Testis (tissue), 3 donors: ENCODE data around the gene OTUD4. TPM values are rescaled to one million over a fixed set of nuclear protein-coding genes. Genes with fewer than 3 reads are reported as not detected.
A peak's percentile ranks its signal among the peaks of the same experiment; 100 is the strongest.
"Not testable (repeated sequence)": the region's sequence is repeated elsewhere in the genome, so short reads cannot be mapped to it uniquely, and the experiment has no call there.

Source experiments
- DNase-seq: peaks from one replicate; pipeline ENCODE4 v3.0.0-alpha.2; 2019
- H3K27ac ChIP-seq, 2 donors: fragments of 200-600 bp; sonication (generic); one replicate each; pipeline ENCODE4 v1.5.1; 2019
- H3K27me3 ChIP-seq: fragments of 200-600 bp; sonication (generic); one replicate; pipeline ENCODE4 v1.5.1; 2019
- H3K36me3 ChIP-seq: fragments of 200-600 bp; sonication (generic); one replicate; pipeline ENCODE4 v1.5.1; 2017; ENCODE audit warnings: low read depth; ENCODE audit errors: missing control alignments
- H3K4me1 ChIP-seq: fragments of 200-600 bp; sonication (generic); one replicate; pipeline ENCODE4 v1.5.1; 2019
- H3K4me3 ChIP-seq, 2 donors: fragments of 200-600 bp; sonication (generic); one replicate each; pipeline ENCODE4 v1.5.1; 2017 to 2019
- H3K9me3 ChIP-seq: fragments of 200-600 bp; sonication (generic); one replicate; pipeline ENCODE4 v1.5.1; 2017
- POLR2A ChIP-seq: fragments of 450-650 bp; IDR thresholded peaks from one replicate; pipeline ENCODE4 v1.6.1; 2017; ENCODE audit warnings: antibody characterized with exemption, mild to moderate bottlenecking, moderate library complexity
- WGBS, 2 donors: methylation state at CpG; one replicate each; pipeline ENCODE4 v1.1.5; 2018; 5-methylcytosine and 5-hydroxymethylcytosine counted together
- intact Hi-C: fragments of 100-400 bp; cut with DNase I; formaldehyde crosslinking; loops from one replicate; pipeline ENCODE4 v1.15.1; 2023; ENCODE audit warnings: low total_unique reads
- polyA plus RNA-seq: library from polyadenylated mRNA; stranded (reverse); fragments of 350-450 nt; fragmentation: Illumina TruSeq; extraction: RNeasy Lipid Tissue Mini Kit (QIAGEN cat#74804); gene quantifications from one replicate; pipeline ENCODE4 v1.2.3, GENCODE V29; 2014; ENCODE audit warnings: low read depth, low replicate concordance; ENCODE audit not compliant: insufficient read depth
- total RNA-seq, 2 donors: library from RNA; depleted of rRNA; stranded (reverse); fragments of >200 nt; gene quantifications; one replicate each; pipeline ENCODE4 v1.2.3, GENCODE V29; 2016
- TF ChIP-seq, protein P1 (sequence below), 3 experiments: fragments of 450-650 bp in 2 of 3; fragments of 200-600 bp in 1 of 3; sonication (generic) in 1 of 3; IDR thresholded peaks; one replicate each; pipeline ENCODE4 v1.5.1; 2016 to 2019; ENCODE audit warnings: antibody characterized with exemption in 3 of 3, mild to moderate bottlenecking in 2 of 3, moderate library complexity in 1 of 3

Gene OTUD4
- total and polyA plus RNA-seq, 3 donors from 2014 or later = 68.8 to 93.9 (median 90.9) TPM

DNA sequence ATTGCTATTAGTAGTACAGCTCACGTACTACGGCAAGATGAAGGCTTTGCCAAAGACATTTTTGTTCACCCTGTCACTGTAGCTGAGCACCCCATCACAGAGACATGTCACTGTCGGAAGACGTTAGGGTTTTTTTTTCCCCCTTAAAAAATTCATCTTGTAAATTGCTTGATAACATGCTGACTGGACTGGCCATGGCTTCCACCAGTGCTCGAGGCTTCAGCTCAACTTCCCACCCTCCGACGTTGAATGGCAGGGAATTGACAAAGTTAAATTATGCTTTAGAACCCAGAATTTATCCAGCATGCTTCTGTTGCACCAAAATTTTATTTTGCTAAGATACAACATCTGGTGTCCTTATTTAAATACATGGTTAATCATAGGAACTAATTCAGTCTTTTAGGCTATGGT lies 707 bp upstream of the OTUD4 start:
- H3K9me3 ChIP-seq = no peaks in the 10 kb centered on the region
- peak overlapping the region; percentile 82 to 95 for H3K27ac ChIP-seq
- TF ChIP-seq, protein P1, sequence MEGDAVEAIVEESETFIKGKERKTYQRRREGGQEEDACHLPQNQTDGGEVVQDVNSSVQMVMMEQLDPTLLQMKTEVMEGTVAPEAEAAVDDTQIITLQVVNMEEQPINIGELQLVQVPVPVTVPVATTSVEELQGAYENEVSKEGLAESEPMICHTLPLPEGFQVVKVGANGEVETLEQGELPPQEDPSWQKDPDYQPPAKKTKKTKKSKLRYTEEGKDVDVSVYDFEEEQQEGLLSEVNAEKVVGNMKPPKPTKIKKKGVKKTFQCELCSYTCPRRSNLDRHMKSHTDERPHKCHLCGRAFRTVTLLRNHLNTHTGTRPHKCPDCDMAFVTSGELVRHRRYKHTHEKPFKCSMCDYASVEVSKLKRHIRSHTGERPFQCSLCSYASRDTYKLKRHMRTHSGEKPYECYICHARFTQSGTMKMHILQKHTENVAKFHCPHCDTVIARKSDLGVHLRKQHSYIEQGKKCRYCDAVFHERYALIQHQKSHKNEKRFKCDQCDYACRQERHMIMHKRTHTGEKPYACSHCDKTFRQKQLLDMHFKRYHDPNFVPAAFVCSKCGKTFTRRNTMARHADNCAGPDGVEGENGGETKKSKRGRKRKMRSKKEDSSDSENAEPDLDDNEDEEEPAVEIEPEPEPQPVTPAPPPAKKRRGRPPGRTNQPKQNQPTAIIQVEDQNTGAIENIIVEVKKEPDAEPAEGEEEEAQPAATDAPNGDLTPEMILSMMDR (IDR thresholded peaks at IDR 0.05) = no peak
- TF ChIP-seq POLR2A = no peak
- no peaks in the 10 kb centered on the region for H3K36me3 ChIP-seq
- peak overlapping the region; percentile 80 to 96 for H3K4me3 ChIP-seq
- no peak for DNase-seq
- 6 to 7% methylated on average over 7 of the region's 7 CpGs for WGBS, 2 donors
- peaks cover 18% of the 10 kb centered on the region for H3K4me1 ChIP-seq
- H3K27me3 ChIP-seq = no peaks in the 10 kb centered on the region
- intact Hi-C loops = no loop called here

GRCh38 chr4:145179861-145180297 lies 510 bp downstream of the OTUD4 start:
- Histone ChIP-seq H3K4me3 (peak overlapping the region; percentile 80 to 96), H3K27ac (peak overlapping the region; percentile 95 to 99), H3K4me1 (peaks cover 22% of the 10 kb centered on the region)
- H3K9me3 ChIP-seq, H3K27me3 ChIP-seq, H3K36me3 ChIP-seq, DNase-seq, intact Hi-C loops: not testable (repeated sequence)
- 0 to 1% methylated on average over 4 to 50 of the region's 57 CpGs for WGBS, 2 donors

- H3K27ac ChIP-seq = peak overlapping the region; percentile 95 to 99
- no peaks in the 10 kb centered on the region for H3K27me3 ChIP-seq
- DNase-seq = peak; percentile 82
- TF ChIP-seq, protein P1 (IDR thresholded peaks at IDR 0.05) = no peak
- TF ChIP-seq POLR2A = no peak
- H3K4me1 ChIP-seq = peaks cover 22% of the 10 kb centered on the region
- intact Hi-C loops = no loop called here
- no peaks in the 10 kb centered on the region for H3K36me3 ChIP-seq
- WGBS, 2 donors = 0% methylated on average over 14 to 20 of the region's 36 CpGs
- no peaks in the 10 kb centered on the region for H3K9me3 ChIP-seq
- H3K4me3 ChIP-seq = peak overlapping the region; percentile 80 to 96
Observed at GRCh38 chr4:145179281-145179860, 1.0 kb downstream of the OTUD4 start.

DNA sequence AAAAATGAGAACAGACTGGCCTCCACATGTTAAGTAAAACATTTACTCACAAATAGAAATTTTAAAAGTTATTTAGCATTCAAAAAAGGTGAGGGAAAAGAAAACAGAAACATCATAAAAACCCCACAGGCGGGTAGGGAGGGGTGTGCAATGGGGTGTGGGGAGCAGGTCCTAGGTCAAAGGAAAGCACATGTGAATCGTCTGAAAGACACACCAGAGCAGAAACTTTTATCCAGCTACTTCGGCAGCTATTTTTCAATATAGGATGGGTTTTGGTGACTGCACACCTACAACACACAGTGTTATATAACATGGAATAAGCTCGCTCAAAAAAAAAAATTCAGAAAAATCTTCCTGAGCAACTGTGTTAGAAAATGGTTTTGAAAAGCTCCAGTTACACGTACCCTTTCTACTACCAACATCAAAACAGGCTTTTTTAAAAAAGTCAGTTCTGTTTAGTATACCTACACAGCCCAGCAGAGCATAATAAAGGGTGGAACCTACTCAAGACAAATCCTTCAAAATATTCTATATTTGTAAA lies 1.6 kb downstream of the OTUD4 start:
- no peaks in the 10 kb centered on the region for H3K9me3 ChIP-seq
- H3K27me3 ChIP-seq = no peaks in the 10 kb centered on the region
- intact Hi-C loops = no loop called here
- H3K4me1 ChIP-seq = peaks cover 22% of the 10 kb centered on the region
- peak overlapping the region; percentile 95 to 99 for H3K27ac ChIP-seq
- H3K4me3 ChIP-seq = peak overlapping the region; percentile 80 to 96
- no peaks in the 10 kb centered on the region for H3K36me3 ChIP-seq
- WGBS, 2 donors = 1 to 2% methylated on average over 5 of the region's 5 CpGs
- DNase-seq = no peak
- no peak for TF ChIP-seq POLR2A
- TF ChIP-seq, protein P1 (IDR thresholded peaks at IDR 0.05) = no peak

DNA sequence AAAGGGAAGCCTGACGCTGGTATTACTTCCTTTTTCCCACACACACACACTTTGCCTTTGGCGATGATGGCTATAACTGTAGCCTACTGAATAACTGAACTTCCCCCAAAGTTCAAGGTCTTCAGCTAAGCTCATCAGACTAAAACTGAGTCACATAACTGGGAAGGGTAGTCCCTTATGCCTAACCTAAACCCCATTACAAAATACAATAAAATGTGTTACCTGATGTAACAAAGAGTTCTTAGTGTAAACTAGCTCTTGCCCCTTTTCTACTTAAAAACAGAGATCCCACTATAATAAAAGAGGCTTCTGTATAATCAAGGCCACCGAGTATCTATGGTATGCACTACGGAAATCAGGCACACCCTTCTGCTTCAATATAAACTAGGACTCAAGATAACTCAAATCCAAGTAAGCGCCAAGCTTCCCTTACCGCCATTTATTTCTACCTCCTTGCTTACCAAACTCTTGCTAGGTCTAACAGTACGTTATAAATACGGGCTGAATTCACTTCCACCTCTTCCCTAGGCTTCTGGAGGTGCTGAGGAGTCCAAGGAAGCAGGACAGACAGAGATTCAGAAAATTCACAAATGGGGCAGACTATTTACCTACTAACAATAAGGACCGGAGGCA lies 2.4 kb downstream of the OTUD4 start:
- peak overlapping the region; percentile 95 to 99 for H3K27ac ChIP-seq
- TF ChIP-seq POLR2A = no peak
- TF ChIP-seq, protein P1 (IDR thresholded peaks at IDR 0.05) = no peak
- H3K9me3 ChIP-seq = no peaks in the 10 kb centered on the region
- peak overlapping the region; percentile 80 to 96 for H3K4me3 ChIP-seq
- intact Hi-C loops = no loop called here
- H3K27me3 ChIP-seq = no peaks in the 10 kb centered on the region
- 4 to 9% methylated on average over 9 of the region's 9 CpGs for WGBS, 2 donors
- H3K36me3 ChIP-seq = no peaks in the 10 kb centered on the region
- peaks cover 22% of the 10 kb centered on the region for H3K4me1 ChIP-seq
- DNase-seq = no peak
